Measurements from ENCODE around the gene CENPP. TPM values are rescaled to one million over a fixed set of nuclear protein-coding genes. Genes with fewer than 3 reads are reported as not detected.

The CENPP gene
- total RNA-seq, 1 donor from 2014 or later: 4.5 TPM

DNA sequence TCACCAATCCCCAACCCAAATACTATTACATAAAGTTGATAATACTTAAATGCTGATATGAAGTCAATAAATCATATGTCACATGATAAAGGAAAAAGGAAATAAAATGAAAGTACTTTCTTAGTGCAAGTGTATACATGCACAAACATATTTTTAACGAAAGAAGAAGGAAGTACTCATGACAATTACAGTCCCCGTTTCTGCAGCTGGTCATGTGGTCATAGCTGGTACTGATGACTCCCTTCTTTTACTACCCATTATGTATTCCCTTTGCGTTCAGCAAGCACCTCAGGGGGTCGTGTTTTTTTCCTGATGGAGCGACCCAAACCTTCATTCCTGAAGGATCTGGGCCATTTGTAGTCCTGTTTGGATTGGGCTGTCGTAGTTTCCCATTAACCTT lies 27.3 kb downstream of the CENPP start:
- DNase-seq (ENCODE audit: low spot score): no peak
- TF ChIP-seq, protein P1, sequence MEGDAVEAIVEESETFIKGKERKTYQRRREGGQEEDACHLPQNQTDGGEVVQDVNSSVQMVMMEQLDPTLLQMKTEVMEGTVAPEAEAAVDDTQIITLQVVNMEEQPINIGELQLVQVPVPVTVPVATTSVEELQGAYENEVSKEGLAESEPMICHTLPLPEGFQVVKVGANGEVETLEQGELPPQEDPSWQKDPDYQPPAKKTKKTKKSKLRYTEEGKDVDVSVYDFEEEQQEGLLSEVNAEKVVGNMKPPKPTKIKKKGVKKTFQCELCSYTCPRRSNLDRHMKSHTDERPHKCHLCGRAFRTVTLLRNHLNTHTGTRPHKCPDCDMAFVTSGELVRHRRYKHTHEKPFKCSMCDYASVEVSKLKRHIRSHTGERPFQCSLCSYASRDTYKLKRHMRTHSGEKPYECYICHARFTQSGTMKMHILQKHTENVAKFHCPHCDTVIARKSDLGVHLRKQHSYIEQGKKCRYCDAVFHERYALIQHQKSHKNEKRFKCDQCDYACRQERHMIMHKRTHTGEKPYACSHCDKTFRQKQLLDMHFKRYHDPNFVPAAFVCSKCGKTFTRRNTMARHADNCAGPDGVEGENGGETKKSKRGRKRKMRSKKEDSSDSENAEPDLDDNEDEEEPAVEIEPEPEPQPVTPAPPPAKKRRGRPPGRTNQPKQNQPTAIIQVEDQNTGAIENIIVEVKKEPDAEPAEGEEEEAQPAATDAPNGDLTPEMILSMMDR (IDR thresholded peaks at IDR 0.05; ENCODE audit: unreplicated experiment): no peak
- H3K36me3 Mint-ChIP-seq (ENCODE audit: low read depth, unreplicated experiment): peaks cover 14% of the 10 kb centered on the region
- no peak overlapping the region for H3K4me3 Mint-ChIP-seq (ENCODE audit: unreplicated experiment)
- H3K27ac Mint-ChIP-seq (ENCODE audit: unreplicated experiment): no peak overlapping the region
- H3K27me3 Mint-ChIP-seq (ENCODE audit: unreplicated experiment): no peaks in the 10 kb centered on the region
- no peaks in the 10 kb centered on the region for H3K9me3 Mint-ChIP-seq (ENCODE audit: unreplicated experiment)
- no peaks in the 10 kb centered on the region for H3K4me1 Mint-ChIP-seq (ENCODE audit: unreplicated experiment)

DNA sequence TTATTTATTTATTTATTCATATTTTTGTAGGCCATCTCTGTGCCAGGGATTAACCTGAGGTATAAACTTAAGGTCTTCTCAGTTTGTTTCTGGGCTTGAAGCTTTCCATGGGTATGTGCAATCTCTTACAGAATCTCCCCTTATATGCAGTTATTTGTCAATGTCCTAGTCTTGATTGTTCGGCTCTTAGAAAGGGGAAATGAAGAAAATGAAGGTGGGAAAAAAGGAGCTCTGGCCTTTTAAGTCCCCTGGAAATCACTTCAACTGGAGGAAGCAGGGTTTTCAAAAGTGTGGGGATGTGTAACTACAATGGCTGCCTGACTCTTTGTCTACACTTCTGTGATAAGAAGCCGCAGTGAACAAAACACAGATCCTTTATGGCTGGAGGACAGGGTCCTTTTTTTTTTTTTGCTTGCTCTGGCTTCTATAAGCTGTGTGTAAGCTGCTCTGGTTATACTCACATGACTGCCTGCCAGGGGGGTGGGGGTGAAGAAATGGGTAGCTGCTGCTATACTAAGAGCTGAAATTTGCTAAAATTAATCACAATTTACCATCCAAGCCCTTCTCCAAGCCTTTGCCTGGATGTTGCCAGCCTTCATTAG lies 33.7 kb downstream of the CENPP start:
- no peaks in the 10 kb centered on the region for H3K9me3 Mint-ChIP-seq (ENCODE audit: unreplicated experiment)
- no peak overlapping the region for H3K4me3 Mint-ChIP-seq (ENCODE audit: unreplicated experiment)
- peaks cover 7% of the 10 kb centered on the region for H3K36me3 Mint-ChIP-seq (ENCODE audit: low read depth, unreplicated experiment)
- no peak for DNase-seq (ENCODE audit: low spot score)
- TF ChIP-seq, protein P1 (IDR thresholded peaks at IDR 0.05; ENCODE audit: unreplicated experiment): no peak
- peak overlapping the region; percentile 44 for H3K27ac Mint-ChIP-seq (ENCODE audit: unreplicated experiment)
- H3K4me1 Mint-ChIP-seq (ENCODE audit: unreplicated experiment): peaks cover 6% of the 10 kb centered on the region
- no peaks in the 10 kb centered on the region for H3K27me3 Mint-ChIP-seq (ENCODE audit: unreplicated experiment)

DNA sequence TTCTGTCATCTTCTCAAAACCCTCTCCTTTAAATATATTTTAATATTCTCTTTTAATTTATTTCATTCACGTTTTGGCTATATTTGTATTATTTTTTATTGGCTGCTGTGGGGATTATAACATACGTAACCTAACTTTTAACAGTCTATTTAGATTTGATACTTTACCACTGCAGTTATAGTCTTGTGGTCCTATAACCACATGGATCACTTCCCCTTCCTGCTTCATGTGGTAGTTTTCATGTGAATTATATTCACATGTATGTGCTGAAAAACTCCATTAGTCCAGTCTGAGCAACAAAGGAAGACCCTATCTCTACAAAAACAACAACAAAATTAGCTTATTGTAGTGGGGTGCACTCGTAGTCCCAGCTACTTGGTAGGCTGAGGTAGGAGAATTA lies 34.3 kb downstream of the CENPP start:
- no peak for DNase-seq (ENCODE audit: low spot score)
- Mint-ChIP-seq H3K36me3 (ENCODE audit: low read depth, unreplicated experiment) (peaks cover 4% of the 10 kb centered on the region), H3K27ac (ENCODE audit: unreplicated experiment) (no peak overlapping the region), H3K9me3 (ENCODE audit: unreplicated experiment) (no peaks in the 10 kb centered on the region), H3K27me3 (ENCODE audit: unreplicated experiment) (no peaks in the 10 kb centered on the region), H3K4me3 (ENCODE audit: unreplicated experiment) (no peak overlapping the region), H3K4me1 (ENCODE audit: unreplicated experiment) (peaks cover 6% of the 10 kb centered on the region)
- TF ChIP-seq, protein P1 (IDR thresholded peaks at IDR 0.05; ENCODE audit: unreplicated experiment): no peak

DNA sequence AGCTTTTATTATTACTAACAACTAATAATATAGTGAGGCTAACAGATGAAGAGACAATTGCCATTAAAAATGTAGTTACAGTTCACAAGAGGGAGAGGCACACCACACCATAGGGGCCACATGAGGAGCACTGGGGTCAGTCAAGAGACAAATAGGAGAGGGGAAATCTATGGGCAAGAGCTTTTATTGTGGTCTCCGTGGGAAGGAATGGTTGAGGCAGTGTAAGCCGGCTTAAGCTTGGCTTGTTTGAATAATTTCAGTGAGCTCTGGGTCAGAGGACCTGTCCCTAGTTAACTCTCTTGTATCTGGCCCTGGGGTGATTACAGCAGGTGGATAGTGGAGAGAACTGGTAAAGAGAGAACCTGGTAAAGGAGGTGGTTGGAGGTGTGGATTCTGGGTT lies 43.3 kb downstream of the CENPP start:
- no peaks in the 10 kb centered on the region for H3K27me3 Mint-ChIP-seq (ENCODE audit: unreplicated experiment)
- H3K4me1 Mint-ChIP-seq (ENCODE audit: unreplicated experiment): no peaks in the 10 kb centered on the region
- no peaks in the 10 kb centered on the region for H3K36me3 Mint-ChIP-seq (ENCODE audit: low read depth, unreplicated experiment)
- H3K4me3 Mint-ChIP-seq (ENCODE audit: unreplicated experiment): no peak overlapping the region
- H3K27ac Mint-ChIP-seq (ENCODE audit: unreplicated experiment): no peak overlapping the region
- no peaks in the 10 kb centered on the region for H3K9me3 Mint-ChIP-seq (ENCODE audit: unreplicated experiment)
- no peak for DNase-seq (ENCODE audit: low spot score)
- TF ChIP-seq, protein P1 (IDR thresholded peaks at IDR 0.05; ENCODE audit: unreplicated experiment): no peak

DNA sequence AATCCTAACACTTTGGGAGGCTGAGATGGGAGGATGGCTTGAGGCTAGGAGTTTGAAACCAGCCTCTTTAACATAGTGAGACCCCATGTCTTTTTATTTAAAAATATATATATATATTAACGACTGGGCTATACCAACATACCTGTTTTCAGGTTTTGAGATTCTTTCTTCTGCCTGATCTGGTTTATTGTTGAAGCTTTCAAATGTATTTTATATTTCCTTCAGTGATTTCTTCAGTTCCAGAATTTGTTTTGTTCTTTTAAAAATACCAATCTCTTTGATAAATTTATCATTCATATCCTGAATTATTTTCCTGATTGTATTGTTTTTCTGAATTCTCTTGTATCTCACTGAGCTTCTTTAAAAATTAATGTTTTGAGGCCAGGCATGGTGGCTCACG lies 47.4 kb downstream of the CENPP start:
- H3K27me3 Mint-ChIP-seq (ENCODE audit: unreplicated experiment): no peaks in the 10 kb centered on the region
- no peaks in the 10 kb centered on the region for H3K9me3 Mint-ChIP-seq (ENCODE audit: unreplicated experiment)
- no peaks in the 10 kb centered on the region for H3K36me3 Mint-ChIP-seq (ENCODE audit: low read depth, unreplicated experiment)
- H3K4me1 Mint-ChIP-seq (ENCODE audit: unreplicated experiment): peaks cover 5% of the 10 kb centered on the region
- no peak overlapping the region for H3K27ac Mint-ChIP-seq (ENCODE audit: unreplicated experiment)
- no peak overlapping the region for H3K4me3 Mint-ChIP-seq (ENCODE audit: unreplicated experiment)
- TF ChIP-seq, protein P1 (IDR thresholded peaks at IDR 0.05; ENCODE audit: unreplicated experiment): no peak
- DNase-seq (ENCODE audit: low spot score): no peak

All from endothelial cell (in vitro differentiated cells).